ENCODE results near the gene C17orf114.

DNA sequence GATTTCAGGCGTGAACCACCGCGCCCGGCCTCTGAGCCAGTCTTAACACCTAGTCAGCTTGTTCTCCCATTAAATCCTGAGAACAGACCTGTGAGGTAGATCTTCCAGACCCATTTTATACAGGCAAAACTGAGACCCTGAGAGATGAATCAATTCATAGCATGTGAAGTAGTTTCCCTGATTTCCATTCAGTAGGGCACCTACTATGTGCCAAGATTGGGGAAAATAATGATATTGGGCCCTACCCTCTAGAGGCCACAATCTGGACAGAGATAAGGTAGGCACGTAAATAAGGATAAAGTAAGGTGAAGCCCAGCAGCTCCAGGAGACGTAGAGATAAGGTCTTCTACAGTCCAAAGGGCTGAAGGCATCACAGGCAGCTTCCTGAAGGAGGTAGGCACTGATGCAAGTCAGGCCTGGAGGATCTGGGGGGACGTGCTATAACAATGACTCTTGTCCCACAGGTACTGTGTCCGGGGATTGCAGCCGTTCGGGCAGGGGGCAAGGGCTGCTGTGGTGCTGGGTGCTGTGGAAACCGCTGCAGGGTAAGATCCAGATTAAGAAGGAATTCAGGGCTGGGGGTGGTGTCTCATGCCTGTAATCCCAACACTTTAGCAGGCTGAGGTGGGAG, 21.7 kb downstream of the C17orf114 start:
- TF ChIP-seq, protein P1, sequence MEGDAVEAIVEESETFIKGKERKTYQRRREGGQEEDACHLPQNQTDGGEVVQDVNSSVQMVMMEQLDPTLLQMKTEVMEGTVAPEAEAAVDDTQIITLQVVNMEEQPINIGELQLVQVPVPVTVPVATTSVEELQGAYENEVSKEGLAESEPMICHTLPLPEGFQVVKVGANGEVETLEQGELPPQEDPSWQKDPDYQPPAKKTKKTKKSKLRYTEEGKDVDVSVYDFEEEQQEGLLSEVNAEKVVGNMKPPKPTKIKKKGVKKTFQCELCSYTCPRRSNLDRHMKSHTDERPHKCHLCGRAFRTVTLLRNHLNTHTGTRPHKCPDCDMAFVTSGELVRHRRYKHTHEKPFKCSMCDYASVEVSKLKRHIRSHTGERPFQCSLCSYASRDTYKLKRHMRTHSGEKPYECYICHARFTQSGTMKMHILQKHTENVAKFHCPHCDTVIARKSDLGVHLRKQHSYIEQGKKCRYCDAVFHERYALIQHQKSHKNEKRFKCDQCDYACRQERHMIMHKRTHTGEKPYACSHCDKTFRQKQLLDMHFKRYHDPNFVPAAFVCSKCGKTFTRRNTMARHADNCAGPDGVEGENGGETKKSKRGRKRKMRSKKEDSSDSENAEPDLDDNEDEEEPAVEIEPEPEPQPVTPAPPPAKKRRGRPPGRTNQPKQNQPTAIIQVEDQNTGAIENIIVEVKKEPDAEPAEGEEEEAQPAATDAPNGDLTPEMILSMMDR (IDR thresholded peaks at IDR 0.05): no peak
- TF ChIP-seq POLR2AphosphoS5 (IDR thresholded peaks at IDR 0.05) (no peak), POLR2A (IDR thresholded peaks at IDR 0.05) (no peak)

All from suprapubic skin (tissue), 4 donors.